ENCODE data around the gene DNAJC25. TPM values are rescaled to one million over a fixed set of nuclear protein-coding genes. Genes with fewer than 3 reads are reported as not detected.

DNAJC25 gene
- total RNA-seq, 1 experiment from 2014 or later, result 6.0 TPM

GRCh38 chr9:111678293-111678692 lies 47.2 kb downstream of the DNAJC25 start:
- Histone ChIP-seq H3K36me3 (ENCODE audit: control insufficient read depth, insufficient read depth, low read length) (no peaks in the 10 kb centered on the region), H3K27ac (ENCODE audit: low read length) (no peak overlapping the region), H3K9me3 (ENCODE audit: control insufficient read depth, insufficient read depth, low read depth, low read length) (no peaks in the 10 kb centered on the region), H3K27me3 (ENCODE audit: control insufficient read depth, insufficient read depth, low read length) (no peaks in the 10 kb centered on the region), H3K4me1 (ENCODE audit: control insufficient read depth, insufficient read depth, low read length) (no peaks in the 10 kb centered on the region), H3K4me3 (ENCODE audit: low read depth in 2 of 2, low read length in 2 of 2) (no peak overlapping the region)
- in situ Hi-C loops (cut with HindIII; ENCODE audit: low pct_unique_long_range_greater_than_20kb, low sequenced_read_pairs), result no loop called here
- TF ChIP-seq POLR2AphosphoS5 (IDR thresholded peaks at IDR 0.05; ENCODE audit: low read depth, low read length) (no peak), TCF7L2 (IDR thresholded peaks at IDR 0.05; ENCODE audit: low read depth, low read length) (no peak), SIN3A (IDR thresholded peaks at IDR 0.05; ENCODE audit: borderline replicate concordance, insufficient read depth, low read depth, low read length) (no peak), CTCF (IDR thresholded peaks at IDR 0.05) (no peak), REST (IDR thresholded peaks at IDR 0.05; ENCODE audit: insufficient read depth in 1 of 2, low read depth in 2 of 2, low read length in 1 of 2) (no peak)
- ATAC-seq (no peak), DNase-seq (ENCODE audit: low read depth, low spot score) (no peak)
- ChIA-PET POLR2A (no interaction called here), CTCF (no interaction called here)
- intact Hi-C loops (cut with micrococcal nuclease; ENCODE audit: unreplicated experiment), result no loop called here
- no TSS peak for BruUV-seq (replicated peaks)

GRCh38 chr9:111679199-111679598 lies 48.1 kb downstream of the DNAJC25 start:
- Histone ChIP-seq H3K27ac (ENCODE audit: low read length) (no peak overlapping the region), H3K4me3 (ENCODE audit: low read depth in 2 of 2, low read length in 2 of 2) (no peak overlapping the region), H3K27me3 (ENCODE audit: control insufficient read depth, insufficient read depth, low read length) (no peaks in the 10 kb centered on the region), H3K9me3 (ENCODE audit: control insufficient read depth, insufficient read depth, low read depth, low read length) (no peaks in the 10 kb centered on the region), H3K4me1 (ENCODE audit: control insufficient read depth, insufficient read depth, low read length) (no peaks in the 10 kb centered on the region), H3K36me3 (ENCODE audit: control insufficient read depth, insufficient read depth, low read length) (no peaks in the 10 kb centered on the region)
- ChIA-PET CTCF (no interaction called here), POLR2A (no interaction called here)
- DNase-seq (ENCODE audit: low read depth, low spot score) (no peak), ATAC-seq (no peak)
- TF ChIP-seq SIN3A (IDR thresholded peaks at IDR 0.05; ENCODE audit: borderline replicate concordance, insufficient read depth, low read depth, low read length) (no peak), REST (IDR thresholded peaks at IDR 0.05; ENCODE audit: insufficient read depth in 1 of 2, low read depth in 2 of 2, low read length in 1 of 2) (no peak), POLR2AphosphoS5 (IDR thresholded peaks at IDR 0.05; ENCODE audit: low read depth, low read length) (no peak), CTCF (IDR thresholded peaks at IDR 0.05) (no peak), TCF7L2 (IDR thresholded peaks at IDR 0.05; ENCODE audit: low read depth, low read length) (no peak)
- in situ Hi-C loops (cut with HindIII; ENCODE audit: low pct_unique_long_range_greater_than_20kb, low sequenced_read_pairs) (no loop called here), intact Hi-C loops (cut with micrococcal nuclease; ENCODE audit: unreplicated experiment) (no loop called here)
- BruUV-seq (replicated peaks), result no TSS peak
